ENCODE results near the gene PAXIP1.

PAXIP1 gene

GRCh38 chr7:154898973-154899855 is 103.7 kb downstream of the PAXIP1 start:
- in situ Hi-C loops (cut with HindIII; ENCODE audit: low pct_ligation_motif_present, low sequenced_read_pairs): no loop called here
- TF ChIP-seq, protein P1, sequence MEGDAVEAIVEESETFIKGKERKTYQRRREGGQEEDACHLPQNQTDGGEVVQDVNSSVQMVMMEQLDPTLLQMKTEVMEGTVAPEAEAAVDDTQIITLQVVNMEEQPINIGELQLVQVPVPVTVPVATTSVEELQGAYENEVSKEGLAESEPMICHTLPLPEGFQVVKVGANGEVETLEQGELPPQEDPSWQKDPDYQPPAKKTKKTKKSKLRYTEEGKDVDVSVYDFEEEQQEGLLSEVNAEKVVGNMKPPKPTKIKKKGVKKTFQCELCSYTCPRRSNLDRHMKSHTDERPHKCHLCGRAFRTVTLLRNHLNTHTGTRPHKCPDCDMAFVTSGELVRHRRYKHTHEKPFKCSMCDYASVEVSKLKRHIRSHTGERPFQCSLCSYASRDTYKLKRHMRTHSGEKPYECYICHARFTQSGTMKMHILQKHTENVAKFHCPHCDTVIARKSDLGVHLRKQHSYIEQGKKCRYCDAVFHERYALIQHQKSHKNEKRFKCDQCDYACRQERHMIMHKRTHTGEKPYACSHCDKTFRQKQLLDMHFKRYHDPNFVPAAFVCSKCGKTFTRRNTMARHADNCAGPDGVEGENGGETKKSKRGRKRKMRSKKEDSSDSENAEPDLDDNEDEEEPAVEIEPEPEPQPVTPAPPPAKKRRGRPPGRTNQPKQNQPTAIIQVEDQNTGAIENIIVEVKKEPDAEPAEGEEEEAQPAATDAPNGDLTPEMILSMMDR (IDR thresholded peaks at IDR 0.05; ENCODE audit: low read depth, low read length, missing control alignments): no peak
- Histone ChIP-seq H3K27ac (no peak overlapping the region), H3K4me3 (ENCODE audit: low read depth, low read length) (no peak overlapping the region), H3K36me3 (replicated peaks) (no peaks in the 10 kb centered on the region), H3K27me3 (replicated peaks) (no peaks in the 10 kb centered on the region)
- DNase-seq: no peak

- in situ Hi-C loops (cut with HindIII; ENCODE audit: low pct_ligation_motif_present, low sequenced_read_pairs): no loop called here
- Histone ChIP-seq H3K4me3 (ENCODE audit: low read depth, low read length) (no peak overlapping the region), H3K36me3 (replicated peaks) (no peaks in the 10 kb centered on the region), H3K27ac (no peak overlapping the region), H3K27me3 (replicated peaks) (no peaks in the 10 kb centered on the region)
- TF ChIP-seq, protein P1 (IDR thresholded peaks at IDR 0.05; ENCODE audit: low read depth, low read length, missing control alignments): no peak
- no peak for DNase-seq
Observed at GRCh38 chr7:154896076-154896475, 106.8 kb downstream of the PAXIP1 start.
